ENCODE data around the gene MSANTD7.
A peak's percentile ranks its signal among the peaks of the same experiment; 100 is the strongest.
"Not testable (repeated sequence)": the region's sequence is repeated elsewhere in the genome, so short reads cannot be mapped to it uniquely, and the experiment has no call there.

MSANTD7 gene

GRCh38 chr10:14837757-14838581, at the start of gene MSANTD7, which contains the start of the genes CDNF and HSPA14:
Gene MSANTD7 (plus strand): TSS chr10:14838306. CDS start chr10:14842285, 3,979 bp downstream.
Gene CDNF (minus strand): TSS chr10:14838037. CDS start chr10:14837946, 91 bp downstream.
Gene HSPA14 (plus strand): TSS chr10:14838306. CDS start chr10:14838403, 97 bp downstream.
- DNase-seq = peak; percentile 91

- DNase-seq = no peak
These were observed 39.5 kb upstream of the MSANTD7 start for GRCh38 chr10:14798636-14799035.

GRCh38 chr10:14800397-14800796, 37.7 kb upstream of the MSANTD7 start:
- DNase-seq = no peak

GRCh38 chr10:14801723-14802122, 36.4 kb upstream of the MSANTD7 start:
- no peak for DNase-seq

- no peak for DNase-seq
These were observed 34.3 kb upstream of the MSANTD7 start for GRCh38 chr10:14803827-14804226.

- no peak for DNase-seq
These were observed 31.8 kb upstream of the MSANTD7 start for GRCh38 chr10:14806318-14806717.

GRCh38 chr10:14810969-14811953, 26.8 kb upstream of the MSANTD7 start:
- no peak for DNase-seq

GRCh38 chr10:14812271-14812670, 25.8 kb upstream of the MSANTD7 start:
- DNase-seq = no peak

GRCh38 chr10:14815681-14816080, 22.4 kb upstream of the MSANTD7 start:
- DNase-seq = no peak

GRCh38 chr10:14816717-14817116, 21.4 kb upstream of the MSANTD7 start:
- not testable (repeated sequence) for DNase-seq

- DNase-seq = no peak
These were observed 17.9 kb upstream of the MSANTD7 start for GRCh38 chr10:14820010-14820774.

GRCh38 chr10:14820775-14821154, 17.3 kb upstream of the MSANTD7 start:
- DNase-seq = no peak

GRCh38 chr10:14821635-14822375, 16.3 kb upstream of the MSANTD7 start:
- no peak for DNase-seq

- no peak for DNase-seq
These were observed 15.0 kb upstream of the MSANTD7 start for GRCh38 chr10:14822879-14823755.

- DNase-seq = no peak
These were observed 14.1 kb upstream of the MSANTD7 start for GRCh38 chr10:14823966-14824365.

- DNase-seq = no peak
These were observed 11.9 kb upstream of the MSANTD7 start for GRCh38 chr10:14826076-14826829.

- DNase-seq = no peak
These were observed 5.0 kb upstream of the MSANTD7 start for GRCh38 chr10:14833106-14833505.

- DNase-seq = no peak
These were observed 1.9 kb upstream of the MSANTD7 start for GRCh38 chr10:14836208-14836607.

GRCh38 chr10:14837003-14837756, 926 bp upstream of the MSANTD7 start:
- no peak for DNase-seq

Data from COR-L47 (cell line).